HG03159 (cell line): ENCODE data around the gene EID1.

ENCODE experiments used
- ATAC-seq: cut with Tn5 transposase; IDR thresholded peaks from one replicate; pipeline ENCODE4 v1.9.1; 2021; ENCODE audit warnings: mild to moderate bottlenecking, moderate library complexity; ENCODE audit not compliant: unreplicated experiment

Gene EID1

DNA sequence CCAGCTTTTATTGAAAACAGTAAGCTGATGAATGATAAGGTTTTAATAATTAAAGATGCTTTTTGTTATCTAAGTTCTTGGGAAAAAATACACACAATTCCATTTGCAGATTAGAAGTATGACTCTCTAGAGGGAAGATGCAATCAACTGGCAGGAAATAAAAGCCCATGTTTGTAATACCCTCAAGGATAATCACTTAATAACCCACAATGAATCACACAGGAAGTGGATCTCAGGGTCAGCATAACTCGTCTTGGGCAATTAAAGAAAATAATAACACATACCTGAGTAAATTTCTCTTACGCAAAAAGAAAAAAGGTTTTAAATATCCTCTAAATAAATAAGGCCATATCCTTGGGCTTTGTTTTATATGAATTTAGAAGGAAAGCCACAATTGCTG, 9.4 kb upstream of the EID1 start:
- ATAC-seq: no peak

DNA sequence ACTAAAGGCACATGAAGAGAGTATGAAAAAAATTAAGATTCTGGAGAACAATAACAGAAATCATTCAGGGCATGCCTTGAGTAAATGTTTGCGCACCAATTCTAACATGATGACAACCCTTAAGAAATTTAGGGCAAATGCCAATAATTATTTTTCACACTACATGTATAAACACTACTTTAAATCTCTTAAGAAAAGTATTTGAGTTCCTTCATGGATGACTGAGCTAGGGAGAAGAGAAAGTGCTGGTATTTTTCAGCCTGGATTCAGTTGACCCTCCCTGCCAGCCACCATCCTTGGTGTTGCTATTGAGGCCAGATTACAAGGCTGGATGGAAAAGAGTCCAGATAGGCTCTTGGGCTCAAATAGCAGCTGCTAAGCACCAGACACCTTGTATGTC, 8.0 kb upstream of the EID1 start:
- ATAC-seq: no peak

GRCh38 chr15:48871542-48871941, 6.4 kb upstream of the EID1 start:
- no peak for ATAC-seq

- ATAC-seq: no peak
Observed at GRCh38 chr15:48872632-48873031, 5.3 kb upstream of the EID1 start.

GRCh38 chr15:48875241-48875960, 2.5 kb upstream of the EID1 start:
- ATAC-seq: no peak

- no peak for ATAC-seq
Observed at GRCh38 chr15:48876057-48876456, 1.9 kb upstream of the EID1 start.

DNA sequence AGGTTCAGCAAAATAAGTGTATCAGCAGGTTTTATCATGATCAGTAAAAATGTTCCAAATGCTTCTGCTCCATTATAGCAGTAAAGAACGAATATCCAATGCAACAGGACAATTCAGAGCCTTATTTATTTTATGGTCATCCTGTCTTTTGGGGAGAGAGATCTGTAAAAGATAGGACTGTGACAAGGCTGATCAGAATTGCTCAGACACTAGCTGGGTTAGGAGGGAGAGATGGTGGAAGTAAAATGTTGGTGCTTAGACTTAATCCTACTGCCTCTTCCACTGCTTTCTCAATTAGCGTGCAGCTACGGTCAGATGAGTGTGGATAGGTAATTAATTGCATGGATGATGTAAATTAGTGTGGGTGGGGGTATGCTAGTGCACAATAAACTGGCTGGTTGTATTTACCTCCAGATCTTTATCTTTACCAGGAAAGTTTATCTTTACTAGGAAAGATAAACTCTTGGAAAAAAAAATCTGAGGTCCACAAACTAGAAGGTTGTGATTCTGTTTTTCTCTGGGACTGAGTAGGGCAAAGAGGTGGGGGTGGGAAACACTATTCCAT, 2.2 kb downstream of the EID1 start:
- ATAC-seq: no peak

- no peak for ATAC-seq
Observed at GRCh38 chr15:48883699-48884098, 5.8 kb downstream of the EID1 start.

- no peak for ATAC-seq
Observed at GRCh38 chr15:48887144-48887543, 9.2 kb downstream of the EID1 start.

DNA sequence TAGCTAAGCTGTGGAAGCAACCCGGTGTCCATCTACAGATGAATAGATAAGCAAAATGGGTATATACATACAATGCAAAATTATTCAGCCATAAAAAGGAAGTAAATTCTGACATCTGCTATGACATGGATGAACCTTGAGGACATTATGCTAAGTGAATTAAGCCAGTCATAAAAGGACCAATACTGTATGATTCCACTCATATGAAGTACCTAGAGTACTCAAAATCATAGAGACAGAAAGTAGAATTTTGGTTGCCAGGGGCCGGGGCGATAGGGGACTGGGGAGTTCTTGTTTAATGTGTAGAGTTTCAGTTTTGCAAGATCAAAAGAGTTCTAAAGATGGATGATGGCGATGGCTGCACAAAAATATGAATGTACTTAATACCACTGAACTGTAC, 10.3 kb downstream of the EID1 start:
- peak; percentile 60 for ATAC-seq

DNA sequence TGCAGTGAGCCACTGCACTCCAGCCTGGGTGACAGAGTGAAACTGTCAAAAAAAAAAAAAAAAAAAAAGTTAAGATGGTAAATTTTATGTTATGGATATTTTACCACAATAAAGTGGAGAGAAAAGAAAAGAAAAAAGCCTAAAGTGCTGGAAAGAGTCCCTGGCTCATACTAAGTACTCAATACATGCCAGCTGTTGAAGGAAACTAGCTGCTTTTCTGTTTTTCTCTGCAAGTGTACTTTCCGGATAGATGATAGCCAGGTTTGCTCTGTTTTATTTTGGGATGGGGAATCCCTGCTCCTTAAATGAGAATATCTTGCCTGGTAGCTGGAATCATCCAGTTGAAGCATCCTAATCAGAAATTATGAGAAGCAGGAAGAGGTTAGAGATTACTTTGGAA, 10.9 kb downstream of the EID1 start:
- ATAC-seq: no peak

DNA sequence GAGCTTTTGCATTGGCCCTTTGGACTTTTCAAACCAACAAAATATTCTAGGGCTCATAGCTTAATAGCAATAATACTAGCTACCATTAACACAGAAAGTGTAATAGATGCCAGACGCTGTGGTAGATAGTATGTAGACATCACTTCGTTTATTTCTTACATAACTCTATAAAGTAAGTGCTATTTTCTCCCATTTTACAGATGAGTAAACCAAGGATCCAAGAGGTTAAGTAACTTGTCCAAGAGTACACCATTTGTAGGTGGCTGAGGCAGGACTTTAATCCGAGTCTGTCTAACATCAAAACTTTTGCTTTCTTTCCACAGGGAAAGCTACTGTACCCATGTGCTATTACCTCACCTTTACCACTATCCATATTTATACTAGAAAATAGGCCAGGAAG, 12.0 kb downstream of the EID1 start:
- ATAC-seq: no peak

DNA sequence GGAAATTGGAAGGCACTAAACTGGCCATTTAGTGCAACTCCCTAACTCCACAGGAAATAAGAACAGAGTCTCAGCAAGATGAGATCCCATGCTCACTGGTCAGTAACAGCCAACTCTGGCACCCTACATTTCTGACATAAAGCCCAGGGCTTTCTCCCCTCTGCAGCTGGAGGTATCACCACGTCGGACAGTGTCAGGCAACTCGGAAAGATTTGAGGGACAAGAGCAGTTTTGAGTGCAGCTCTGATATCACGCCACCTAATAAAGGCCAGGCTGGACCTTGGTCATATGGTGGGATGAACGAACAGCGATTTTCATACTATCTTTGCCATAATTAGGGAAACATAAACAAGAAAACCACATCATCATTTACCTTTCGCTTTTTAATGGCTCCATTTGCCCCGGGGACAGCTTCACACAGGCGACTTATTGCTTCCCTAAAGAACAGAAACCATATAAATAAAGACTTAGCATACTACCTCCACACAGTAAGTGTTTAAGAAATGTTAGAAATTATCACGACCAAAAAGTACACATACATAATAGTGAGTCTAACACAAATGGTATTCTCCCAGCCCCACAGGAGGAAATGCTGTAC, 12.5 kb downstream of the EID1 start:
- ATAC-seq: no peak

DNA sequence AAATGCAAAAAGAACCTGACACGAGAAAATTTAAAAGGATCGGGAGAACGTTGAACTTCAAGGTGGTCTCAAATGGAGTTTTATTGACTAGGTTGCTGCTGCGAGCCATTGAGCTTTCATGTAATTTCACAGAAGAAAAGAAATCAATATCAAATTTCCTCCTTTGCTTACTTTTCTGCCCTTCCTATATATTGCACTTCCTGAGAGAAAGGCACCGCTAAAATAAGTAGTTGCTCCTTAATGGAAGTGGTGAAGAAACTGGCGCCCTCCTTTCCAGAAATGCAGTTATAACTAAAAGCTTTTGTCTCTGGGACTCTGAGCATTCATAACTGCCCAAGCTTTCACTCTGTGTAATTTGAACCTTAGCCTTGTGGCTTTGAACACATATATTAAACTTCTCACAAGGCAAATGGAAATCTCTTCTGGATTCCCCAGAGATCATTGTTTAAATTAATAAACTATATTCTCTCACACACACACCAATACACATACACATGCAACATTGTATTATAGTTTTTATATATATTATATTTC, 13.4 kb downstream of the EID1 start:
- no peak for ATAC-seq

- no peak for ATAC-seq
Observed at GRCh38 chr15:48893311-48893710, 15.4 kb downstream of the EID1 start.

- ATAC-seq: no peak
Observed at GRCh38 chr15:48896869-48897814, 19.2 kb downstream of the EID1 start.

DNA sequence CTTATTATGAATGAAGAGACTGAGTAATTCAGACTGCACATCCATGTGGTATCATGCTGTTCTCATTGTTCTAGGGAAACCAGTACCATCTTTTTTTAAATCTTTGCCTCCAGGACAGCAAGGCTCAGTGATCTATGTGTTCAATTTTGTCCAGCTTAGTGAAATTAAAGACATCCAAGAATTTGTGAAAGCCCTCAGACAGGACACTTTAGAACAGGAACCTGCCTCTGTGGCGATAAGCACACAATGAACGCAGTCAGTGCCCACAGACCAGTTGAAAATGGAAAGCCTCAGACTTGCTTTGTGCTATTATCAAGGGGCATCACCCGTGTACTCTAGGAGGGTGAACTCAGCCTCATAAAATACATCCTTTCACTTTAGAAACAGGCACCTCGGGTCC, 20.1 kb downstream of the EID1 start:
- ATAC-seq: no peak

DNA sequence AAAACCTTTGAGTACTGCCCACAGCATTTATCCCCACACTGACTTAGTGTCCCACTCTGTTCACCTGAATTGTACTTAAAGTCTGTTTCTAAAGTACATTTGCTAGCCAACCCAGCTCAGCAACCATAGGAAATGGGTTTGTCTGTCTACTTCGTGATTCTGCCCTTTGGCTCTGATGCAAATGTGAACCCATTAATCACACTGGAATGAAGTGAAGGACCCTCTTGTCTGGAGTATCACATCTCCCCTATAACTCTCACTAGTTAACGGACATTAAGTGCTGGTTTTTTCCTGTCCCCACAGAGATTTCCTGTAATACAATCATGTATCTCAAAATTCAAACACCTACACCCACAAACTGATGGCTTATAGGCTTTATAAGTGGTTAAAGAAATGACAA, 20.5 kb downstream of the EID1 start:
- ATAC-seq: no peak

DNA sequence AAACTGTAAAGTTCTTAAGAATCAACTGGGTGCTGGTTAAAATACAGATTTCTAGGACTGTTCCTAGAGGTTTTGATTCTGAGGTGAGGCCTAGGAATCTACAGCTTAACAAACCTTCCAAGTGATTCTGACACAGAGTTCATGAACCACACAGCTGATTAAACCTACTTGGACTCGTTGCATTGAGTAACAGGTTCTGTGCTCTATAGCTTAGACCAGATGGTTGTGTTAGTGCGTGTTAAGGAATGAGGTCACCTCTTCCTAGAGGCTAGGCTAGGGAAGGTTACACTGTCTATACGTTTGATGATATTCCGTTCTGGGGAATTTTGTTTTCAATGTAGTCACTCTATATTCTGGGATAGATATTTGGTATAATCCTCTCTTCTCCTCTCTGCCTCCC, 21.9 kb downstream of the EID1 start:
- no peak for ATAC-seq

DNA sequence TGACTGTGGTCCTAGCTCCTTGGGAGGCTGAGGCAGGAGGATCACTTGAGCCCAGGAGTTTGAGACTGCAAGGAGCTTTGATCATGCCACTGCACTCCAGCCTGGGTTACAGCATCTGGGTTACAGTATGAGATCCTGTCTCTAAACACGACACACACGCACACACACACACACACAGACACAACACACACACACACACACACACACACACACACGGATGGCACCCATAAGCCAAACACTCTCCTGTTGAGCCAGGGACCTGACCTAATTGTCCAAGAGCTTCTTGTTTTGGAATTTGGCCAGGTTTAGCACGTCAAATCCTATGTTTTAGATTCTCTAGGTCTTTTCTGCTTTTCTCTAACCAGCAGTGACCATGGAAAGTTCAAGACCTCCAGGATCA, 26.8 kb downstream of the EID1 start:
- ATAC-seq: no peak

DNA sequence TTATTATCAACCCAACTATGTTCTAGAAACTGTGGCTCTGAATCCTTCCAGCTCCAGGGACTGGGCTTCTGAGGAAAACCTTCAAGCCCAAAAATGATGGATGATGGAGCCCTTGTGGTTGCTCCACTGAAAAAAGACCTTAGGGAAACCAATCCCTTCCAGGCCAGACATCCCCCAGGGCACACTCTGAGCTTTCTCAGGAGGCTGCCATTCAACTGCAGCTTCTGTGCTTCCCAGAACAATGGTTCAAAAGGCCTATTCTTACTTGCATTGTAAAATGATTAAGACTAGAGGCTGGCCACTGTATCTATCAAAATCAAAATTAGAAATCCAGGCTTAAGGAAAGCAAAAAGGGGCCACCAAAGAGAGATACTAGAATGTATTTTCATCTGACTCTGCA, 27.3 kb downstream of the EID1 start:
- ATAC-seq: no peak
